ENCODE measurements around the gene WRAP73. TPM values are rescaled to one million over a fixed set of nuclear protein-coding genes. Genes with fewer than 3 reads are reported as not detected.

WRAP73 gene
- total RNA-seq, 2 experiments from 2014 or later = 22.3 to 22.7 TPM

DNA sequence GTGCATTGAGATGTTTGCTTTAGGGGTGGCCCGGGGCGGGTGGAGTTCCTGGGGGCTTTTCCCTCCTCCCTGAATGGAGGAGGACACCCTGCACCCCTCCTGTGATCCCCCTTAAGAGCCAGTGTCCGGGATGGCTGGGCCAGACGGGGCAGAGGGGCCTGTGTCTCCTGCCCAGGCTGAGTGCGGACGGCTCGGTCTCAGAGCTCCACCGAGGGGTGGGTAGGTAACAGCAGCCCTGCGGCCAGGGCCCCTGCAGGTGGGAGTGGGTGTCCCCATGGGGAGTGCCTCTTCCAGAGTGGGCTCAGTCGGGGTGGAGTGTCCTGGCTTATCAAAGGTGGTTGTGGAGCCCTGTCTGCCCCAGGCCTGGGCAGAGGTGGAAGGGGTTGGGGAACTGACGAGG, 25.5 kb upstream of the WRAP73 start:
- Histone ChIP-seq H3K9me3 (ENCODE audit: control insufficient read depth in 1 of 2, insufficient read depth in 1 of 2, low read length in 2 of 2) (peaks cover 0 to 3% of the 10 kb centered on the region in 2 experiments), H3K36me3 (ENCODE audit: insufficient read depth, low read length) (no peaks in the 10 kb centered on the region), H3K4me1 (ENCODE audit: insufficient read depth, low read length) (peaks cover 36% of the 10 kb centered on the region), H3K4me3 (ENCODE audit: low read length) (no peak overlapping the region), H3K27ac (ENCODE audit: low read depth in 1 of 2, low read length in 2 of 2) (no peak overlapping the region), H3K27me3 (ENCODE audit: control insufficient read depth in 1 of 2, insufficient read depth in 2 of 2, low read length in 2 of 2) (peaks cover 0 to 3% of the 10 kb centered on the region in 2 experiments)
- Mint-ChIP-seq H3K4me1 (ENCODE audit: low read depth) (peaks cover 26% of the 10 kb centered on the region), H3K36me3 (ENCODE audit: low read depth) (no peaks in the 10 kb centered on the region), H3K27ac (no peak overlapping the region), H3K4me3 (no peak overlapping the region), H3K9me3 (no peaks in the 10 kb centered on the region), H3K27me3 (peaks cover 4% of the 10 kb centered on the region)
- TF ChIP-seq, protein P1, sequence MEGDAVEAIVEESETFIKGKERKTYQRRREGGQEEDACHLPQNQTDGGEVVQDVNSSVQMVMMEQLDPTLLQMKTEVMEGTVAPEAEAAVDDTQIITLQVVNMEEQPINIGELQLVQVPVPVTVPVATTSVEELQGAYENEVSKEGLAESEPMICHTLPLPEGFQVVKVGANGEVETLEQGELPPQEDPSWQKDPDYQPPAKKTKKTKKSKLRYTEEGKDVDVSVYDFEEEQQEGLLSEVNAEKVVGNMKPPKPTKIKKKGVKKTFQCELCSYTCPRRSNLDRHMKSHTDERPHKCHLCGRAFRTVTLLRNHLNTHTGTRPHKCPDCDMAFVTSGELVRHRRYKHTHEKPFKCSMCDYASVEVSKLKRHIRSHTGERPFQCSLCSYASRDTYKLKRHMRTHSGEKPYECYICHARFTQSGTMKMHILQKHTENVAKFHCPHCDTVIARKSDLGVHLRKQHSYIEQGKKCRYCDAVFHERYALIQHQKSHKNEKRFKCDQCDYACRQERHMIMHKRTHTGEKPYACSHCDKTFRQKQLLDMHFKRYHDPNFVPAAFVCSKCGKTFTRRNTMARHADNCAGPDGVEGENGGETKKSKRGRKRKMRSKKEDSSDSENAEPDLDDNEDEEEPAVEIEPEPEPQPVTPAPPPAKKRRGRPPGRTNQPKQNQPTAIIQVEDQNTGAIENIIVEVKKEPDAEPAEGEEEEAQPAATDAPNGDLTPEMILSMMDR (IDR thresholded peaks at IDR 0.05) = no peak
- DNase-seq = no peak
- ATAC-seq (ENCODE audit: poor library complexity) = no peak
- ChIA-PET POLR2A (no interaction called here), CTCF (no interaction called here)
- intact Hi-C loops (cut with DNase I, micrococcal nuclease) = no loop called here

GRCh38 chr1:3674100-3675094, 24.5 kb upstream of the WRAP73 start:
- Histone ChIP-seq H3K4me1 (ENCODE audit: insufficient read depth, low read length) (peaks cover 36% of the 10 kb centered on the region), H3K27me3 (ENCODE audit: control insufficient read depth in 1 of 2, insufficient read depth in 2 of 2, low read length in 2 of 2) (peaks cover 0 to 3% of the 10 kb centered on the region in 2 experiments), H3K9me3 (ENCODE audit: control insufficient read depth in 1 of 2, insufficient read depth in 1 of 2, low read length in 2 of 2) (no peaks in the 10 kb centered on the region), H3K27ac (ENCODE audit: low read depth in 1 of 2, low read length in 2 of 2) (no peak overlapping the region), H3K36me3 (ENCODE audit: insufficient read depth, low read length) (no peaks in the 10 kb centered on the region), H3K4me3 (ENCODE audit: low read length) (no peak overlapping the region)
- no peak overlapping the region for H3K4me3 Mint-ChIP-seq
- CTCF ChIA-PET = no interaction called here
- TF ChIP-seq, protein P1 (IDR thresholded peaks at IDR 0.05) = no peak
- peaks cover 4% of the 10 kb centered on the region for H3K27me3 Mint-ChIP-seq
- H3K36me3 Mint-ChIP-seq (ENCODE audit: low read depth) = no peaks in the 10 kb centered on the region
- peaks cover 18% of the 10 kb centered on the region for H3K4me1 Mint-ChIP-seq (ENCODE audit: low read depth)
- DNase-seq (no peak), ATAC-seq (ENCODE audit: poor library complexity) (no peak)
- POLR2A ChIA-PET = no interaction called here
- H3K27ac Mint-ChIP-seq = no peak overlapping the region
- no peaks in the 10 kb centered on the region for H3K9me3 Mint-ChIP-seq
- intact Hi-C loops (cut with DNase I, micrococcal nuclease) = no loop called here

GRCh38 chr1:3673381-3674099, 23.6 kb upstream of the WRAP73 start:
- Histone ChIP-seq H3K9me3 (ENCODE audit: control insufficient read depth in 1 of 2, insufficient read depth in 1 of 2, low read length in 2 of 2) (no peaks in the 10 kb centered on the region), H3K36me3 (ENCODE audit: insufficient read depth, low read length) (no peaks in the 10 kb centered on the region), H3K4me1 (ENCODE audit: insufficient read depth, low read length) (peaks cover 28% of the 10 kb centered on the region), H3K27ac (ENCODE audit: low read depth in 1 of 2, low read length in 2 of 2) (no peak overlapping the region), H3K4me3 (ENCODE audit: low read length) (no peak overlapping the region), H3K27me3 (ENCODE audit: control insufficient read depth in 1 of 2, insufficient read depth in 2 of 2, low read length in 2 of 2) (peaks cover 0 to 3% of the 10 kb centered on the region in 2 experiments)
- intact Hi-C loops (cut with DNase I, micrococcal nuclease) = no loop called here
- CTCF ChIA-PET = no interaction called here
- Mint-ChIP-seq H3K9me3 (no peaks in the 10 kb centered on the region), H3K27me3 (peaks cover 5% of the 10 kb centered on the region), H3K4me1 (ENCODE audit: low read depth) (peaks cover 12% of the 10 kb centered on the region), H3K4me3 (no peak overlapping the region), H3K27ac (no peak overlapping the region), H3K36me3 (ENCODE audit: low read depth) (no peaks in the 10 kb centered on the region)
- no peak for ATAC-seq (ENCODE audit: poor library complexity)
- DNase-seq = peak in 2 of 14 experiments; percentile 30 to 48
- TF ChIP-seq, protein P1 (IDR thresholded peaks at IDR 0.05) = no peak
- POLR2A ChIA-PET = no interaction called here
